HG03439 (cell line): ENCODE results near the gene BCAS2.

ENCODE experiments used
- ATAC-seq: cut with Tn5 transposase; IDR thresholded peaks from one replicate; pipeline ENCODE4 v1.9.1; 2021; ENCODE audit warnings: mild to moderate bottlenecking, moderate library complexity; ENCODE audit not compliant: unreplicated experiment

Gene BCAS2

GRCh38 chr1:114559356-114559755 lies 22.1 kb downstream of the BCAS2 start:
- no peak for ATAC-seq

GRCh38 chr1:114558544-114558943 lies 22.9 kb downstream of the BCAS2 start:
- no peak for ATAC-seq

GRCh38 chr1:114554577-114554976 lies 26.8 kb downstream of the BCAS2 start:
- ATAC-seq, result no peak

GRCh38 chr1:114552106-114552639 lies 29.2 kb downstream of the BCAS2 start:
- no peak for ATAC-seq

- no peak for ATAC-seq
These were observed 30.0 kb downstream of the BCAS2 start for GRCh38 chr1:114551400-114551799.

- ATAC-seq, result no peak
These were observed 31.1 kb downstream of the BCAS2 start for GRCh38 chr1:114550336-114550735.

GRCh38 chr1:114549137-114549536 lies 32.3 kb downstream of the BCAS2 start:
- ATAC-seq, result no peak

GRCh38 chr1:114547076-114547475 lies 34.3 kb downstream of the BCAS2 start:
- no peak for ATAC-seq

- ATAC-seq, result no peak
These were observed 35.6 kb downstream of the BCAS2 start for GRCh38 chr1:114545796-114546195.

GRCh38 chr1:114545315-114545714 lies 36.1 kb downstream of the BCAS2 start:
- no peak for ATAC-seq

GRCh38 chr1:114540821-114541220 lies 40.6 kb downstream of the BCAS2 start:
- no peak for ATAC-seq

- ATAC-seq, result no peak
These were observed 41.1 kb downstream of the BCAS2 start for GRCh38 chr1:114540272-114540671.

GRCh38 chr1:114536043-114536442 lies 45.4 kb downstream of the BCAS2 start:
- ATAC-seq, result no peak

GRCh38 chr1:114535401-114535800 lies 46.0 kb downstream of the BCAS2 start:
- no peak for ATAC-seq

GRCh38 chr1:114531094-114531493 lies 50.3 kb downstream of the BCAS2 start:
- no peak for ATAC-seq

GRCh38 chr1:114530224-114530623 lies 51.2 kb downstream of the BCAS2 start:
- ATAC-seq, result no peak

GRCh38 chr1:114524944-114525343 lies 56.5 kb downstream of the BCAS2 start:
- ATAC-seq, result no peak

- no peak for ATAC-seq
These were observed 59.2 kb downstream of the BCAS2 start for GRCh38 chr1:114522264-114522575.

- ATAC-seq, result no peak
These were observed 59.8 kb downstream of the BCAS2 start for GRCh38 chr1:114521396-114522263.
